ENCODE data around the gene UNG.

GRCh38 chr12:109125791-109126190 lies 28.4 kb downstream of the UNG start:
- TF ChIP-seq CTCF (conservative IDR thresholded peaks at IDR 0.05; ENCODE audit: low read depth, low read length) (no peak), MAFK (IDR thresholded peaks at IDR 0.05; ENCODE audit: low read depth, low read length) (no peak), CEBPB (IDR thresholded peaks at IDR 0.05; ENCODE audit: low read depth, low read length) (no peak), RFX5 (IDR thresholded peaks at IDR 0.05; ENCODE audit: low read depth, low read length) (no peak), MAZ (IDR thresholded peaks at IDR 0.05; ENCODE audit: borderline replicate concordance, low read depth, low read length) (no peak)
